GM18868 (cell line): ENCODE results near the gene USP46.
A peak's percentile ranks its signal among the peaks of the same experiment; 100 is the strongest.

ENCODE experiments used
- ATAC-seq: cut with Tn5 transposase; IDR thresholded peaks from one replicate; pipeline ENCODE4 v1.9.1; 2021; ENCODE audit warnings: mild to moderate bottlenecking, moderate library complexity; ENCODE audit not compliant: unreplicated experiment

Gene USP46, protein sequence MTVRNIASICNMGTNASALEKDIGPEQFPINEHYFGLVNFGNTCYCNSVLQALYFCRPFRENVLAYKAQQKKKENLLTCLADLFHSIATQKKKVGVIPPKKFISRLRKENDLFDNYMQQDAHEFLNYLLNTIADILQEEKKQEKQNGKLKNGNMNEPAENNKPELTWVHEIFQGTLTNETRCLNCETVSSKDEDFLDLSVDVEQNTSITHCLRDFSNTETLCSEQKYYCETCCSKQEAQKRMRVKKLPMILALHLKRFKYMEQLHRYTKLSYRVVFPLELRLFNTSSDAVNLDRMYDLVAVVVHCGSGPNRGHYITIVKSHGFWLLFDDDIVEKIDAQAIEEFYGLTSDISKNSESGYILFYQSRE

DNA sequence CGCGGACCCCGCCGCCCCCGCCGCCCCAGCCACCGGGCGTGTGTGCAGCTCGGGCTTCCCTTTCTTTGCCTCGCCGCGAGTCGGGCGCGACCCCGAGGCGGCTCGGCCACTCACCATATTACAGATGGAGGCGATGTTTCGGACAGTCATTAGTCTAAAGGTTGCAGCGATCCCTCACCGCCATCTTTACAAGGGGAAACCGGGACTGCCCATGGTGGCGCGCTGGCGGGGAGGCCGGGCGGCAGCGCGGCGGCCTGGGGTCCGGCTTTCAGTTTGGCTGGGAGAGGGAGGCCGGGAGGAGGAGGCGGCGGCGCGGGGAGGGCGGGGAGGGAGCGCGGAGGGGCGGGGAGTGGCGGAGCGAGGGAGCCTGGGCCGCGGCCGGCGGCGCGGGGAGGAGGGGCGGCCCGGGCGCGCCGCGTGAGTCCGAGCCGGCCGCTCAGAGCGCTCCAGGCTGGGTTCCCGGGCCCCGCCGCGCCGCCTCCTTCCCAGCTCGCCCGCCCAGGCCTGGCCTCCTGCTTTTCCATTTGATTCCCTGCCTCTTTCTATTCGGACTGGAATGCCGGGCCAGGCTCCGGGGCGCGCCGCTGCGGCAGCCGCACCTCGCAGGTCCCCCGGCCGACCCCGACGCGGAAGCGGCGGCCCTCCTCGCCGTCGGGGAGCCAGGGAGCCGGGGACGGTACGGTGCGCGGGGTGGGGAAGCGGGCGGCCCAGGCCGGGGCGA is at the start of gene USP46:
Gene USP46, minus strand, starts transcription at position 301 of the 721 bp plus-strand sequence. Its CDS starts 151 bp downstream, at position 150.
- peak; percentile 84 for ATAC-seq

- no peak for ATAC-seq
These were observed 45.6 kb upstream of the USP46 start for GRCh38 chr4:52704661-52705060.

DNA sequence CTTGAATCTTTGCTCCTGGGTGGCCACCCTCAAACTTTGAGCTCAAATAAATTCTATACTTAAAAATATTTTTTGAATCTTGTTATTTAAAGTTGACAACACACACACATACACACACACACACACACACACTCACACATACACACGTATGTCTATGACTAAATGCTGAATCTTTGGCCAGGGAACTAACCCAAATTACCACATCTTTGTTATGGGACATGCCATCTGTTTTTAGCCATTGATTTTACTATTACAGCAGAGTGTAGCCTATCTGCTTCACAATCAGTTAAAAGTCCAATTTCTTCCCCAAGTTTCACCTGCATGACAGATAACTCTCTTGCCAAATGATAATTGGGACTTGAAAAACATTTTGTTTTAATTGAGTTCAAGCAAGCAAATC is 45.0 kb upstream of the USP46 start:
- ATAC-seq, result no peak

GRCh38 chr4:52701207-52701606 is 42.1 kb upstream of the USP46 start:
- ATAC-seq, result peak; percentile 95

GRCh38 chr4:52694936-52695335 is 35.8 kb upstream of the USP46 start:
- no peak for ATAC-seq

DNA sequence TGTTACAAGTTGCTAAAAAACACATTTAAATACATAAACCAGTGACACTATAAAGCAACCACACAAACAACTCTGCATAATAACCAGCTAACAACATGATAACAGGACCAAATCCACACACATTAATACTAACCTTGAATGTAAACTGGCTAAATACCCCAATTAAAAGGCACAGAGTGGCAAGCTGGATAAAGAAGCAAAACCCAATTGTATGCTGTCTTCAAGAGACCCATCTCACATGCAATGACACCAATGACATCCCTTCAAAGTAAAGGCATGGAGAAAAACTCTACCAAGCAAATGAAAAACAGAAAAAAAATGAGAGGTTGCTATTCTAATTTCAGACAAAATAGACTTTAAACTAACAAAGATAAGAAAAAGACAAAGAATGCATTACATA is 34.4 kb upstream of the USP46 start:
- no peak for ATAC-seq

DNA sequence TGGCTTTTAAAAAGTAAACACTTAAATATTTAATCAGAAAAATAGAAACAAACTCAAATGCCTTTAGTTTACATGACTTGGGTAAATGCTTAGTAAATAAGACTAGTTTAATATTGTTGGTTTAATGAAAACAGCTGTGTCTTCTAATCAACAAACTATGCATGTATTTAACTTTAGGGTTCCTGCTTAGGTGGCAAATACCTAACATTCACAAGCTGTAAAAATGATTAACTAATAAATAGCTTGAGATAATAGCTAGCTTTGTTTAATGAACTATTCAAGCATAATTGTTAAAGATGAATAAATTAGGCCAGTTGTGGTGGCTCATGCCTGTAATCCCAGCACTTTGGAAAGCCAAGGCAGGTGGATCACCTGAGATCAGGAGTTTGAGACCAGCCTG is 30.0 kb upstream of the USP46 start:
- no peak for ATAC-seq

GRCh38 chr4:52687696-52688095 is 28.6 kb upstream of the USP46 start:
- no peak for ATAC-seq

GRCh38 chr4:52685316-52685715 is 26.2 kb upstream of the USP46 start:
- ATAC-seq, result no peak

- ATAC-seq, result no peak
These were observed 25.8 kb upstream of the USP46 start for GRCh38 chr4:52684896-52685295.

DNA sequence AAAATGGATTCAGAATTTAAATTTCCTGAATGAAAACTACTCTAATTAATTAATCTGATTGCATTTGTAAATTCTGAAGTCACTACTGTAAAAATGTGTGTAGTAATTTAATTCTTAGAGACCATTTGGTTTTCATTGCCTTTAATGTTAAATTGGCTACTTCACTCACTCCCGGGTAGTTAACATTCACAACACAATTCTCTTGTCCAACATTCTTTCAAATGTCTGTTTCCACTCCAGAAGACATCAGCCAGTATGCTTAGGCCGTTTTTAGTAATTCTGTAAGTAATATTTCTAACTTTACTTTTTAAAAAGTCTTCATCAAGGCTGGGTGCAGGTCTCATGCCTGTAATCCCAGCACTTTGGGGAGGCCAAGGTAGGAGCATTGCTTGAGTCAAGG is 21.3 kb upstream of the USP46 start:
- no peak for ATAC-seq

DNA sequence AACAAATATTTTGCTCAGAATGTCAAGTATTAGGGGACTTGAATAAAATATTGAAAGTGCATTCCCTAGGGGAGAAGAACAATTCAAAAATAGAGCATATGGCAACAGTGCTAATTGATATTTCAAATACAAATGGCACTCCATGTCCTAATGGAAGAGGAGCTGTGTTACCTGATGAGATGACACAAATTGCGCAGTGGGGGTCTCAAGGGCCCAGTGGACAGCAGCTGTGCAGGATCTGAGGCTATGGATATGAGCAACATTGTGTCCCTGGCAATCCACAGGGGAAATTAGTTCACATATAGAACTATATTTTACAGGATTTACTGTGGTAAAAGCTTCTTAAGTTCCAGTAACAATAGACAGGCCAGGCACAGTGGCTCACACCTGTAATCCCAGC is 17.4 kb upstream of the USP46 start:
- ATAC-seq, result no peak

DNA sequence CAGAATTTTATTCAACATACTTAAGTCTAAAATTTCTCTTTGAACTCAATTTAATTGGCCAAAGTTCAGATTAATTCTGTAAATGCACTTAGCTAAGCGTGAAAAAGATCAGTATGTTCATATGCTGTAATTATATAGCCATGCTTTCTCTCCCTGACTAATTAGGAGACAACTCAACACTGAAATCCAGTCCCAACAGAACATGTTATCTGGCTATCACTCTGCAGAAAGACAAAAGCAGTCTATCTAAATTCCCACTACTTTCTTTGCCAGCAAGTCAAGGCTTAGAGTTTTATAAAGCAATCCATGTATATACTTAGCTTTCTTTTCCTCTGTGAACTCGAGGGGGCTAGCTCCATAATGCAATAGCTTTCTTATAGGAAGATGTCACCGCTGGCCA is 16.0 kb upstream of the USP46 start:
- no peak for ATAC-seq

DNA sequence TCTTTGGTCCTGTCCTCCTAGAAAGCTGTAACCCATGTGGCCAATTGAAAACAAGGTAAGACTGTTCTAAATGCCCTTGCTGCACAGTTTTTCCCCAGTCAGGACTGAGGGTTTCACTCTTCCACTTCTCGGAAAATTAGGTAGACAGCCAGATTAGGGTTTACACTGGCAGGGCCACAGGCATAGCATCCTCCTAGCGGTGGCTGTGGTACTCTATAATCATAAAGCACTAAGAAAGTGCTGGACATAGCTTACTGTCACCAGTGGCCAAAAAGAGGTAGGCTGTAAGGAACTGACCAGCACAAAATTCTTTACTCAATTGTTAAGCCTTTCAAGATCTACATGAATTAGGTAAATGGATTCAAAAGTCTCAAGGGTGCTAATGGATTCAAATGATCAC is 11.6 kb upstream of the USP46 start:
- no peak for ATAC-seq

- ATAC-seq, result no peak
These were observed 11.0 kb upstream of the USP46 start for GRCh38 chr4:52670121-52670520.

- ATAC-seq, result peak; percentile 77
These were observed 6.5 kb upstream of the USP46 start for GRCh38 chr4:52665592-52665991.

- ATAC-seq, result no peak
These were observed 5.4 kb upstream of the USP46 start for GRCh38 chr4:52664479-52664878.

DNA sequence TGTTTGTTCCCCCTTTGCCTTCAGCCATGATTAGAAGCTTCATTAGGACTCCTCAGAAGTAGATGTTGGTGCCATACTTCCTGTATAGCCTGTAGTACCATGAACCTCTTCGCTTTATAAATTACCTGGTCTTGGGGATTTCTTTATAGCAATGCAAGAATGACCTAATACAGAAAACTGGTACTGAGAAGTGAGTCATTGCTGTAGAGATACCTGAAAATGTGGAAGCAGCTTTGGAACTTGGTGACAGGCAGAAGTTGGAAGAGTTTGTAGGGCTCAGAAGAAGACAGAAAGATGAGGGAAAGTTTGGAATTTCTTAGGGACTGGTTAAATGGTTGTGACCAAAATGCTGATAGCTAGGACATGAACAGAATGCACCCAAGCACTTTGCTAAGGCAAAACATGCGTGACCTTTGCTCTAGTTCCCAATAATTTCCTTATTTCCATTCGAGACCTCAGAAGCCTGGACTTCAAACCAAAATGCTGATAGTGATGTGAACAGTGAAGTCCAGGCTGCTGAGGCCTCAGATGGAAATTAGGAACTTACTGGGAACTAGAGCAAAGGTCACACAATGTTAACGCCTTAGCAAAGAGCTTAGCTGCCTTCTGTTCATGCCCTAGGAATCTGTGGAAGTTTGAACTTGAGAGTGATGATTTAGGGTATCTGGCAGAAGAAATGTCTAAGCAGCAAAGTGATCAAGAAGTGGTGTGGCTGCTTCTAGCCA is 3.0 kb upstream of the USP46 start:
- peak; percentile 25 for ATAC-seq

- no peak for ATAC-seq
These were observed 1.5 kb upstream of the USP46 start for GRCh38 chr4:52660643-52661042.

- ATAC-seq, result peak; percentile 20
These were observed 691 bp upstream of the USP46 start for GRCh38 chr4:52659722-52660261.

GRCh38 chr4:52658641-52659000 is 480 bp downstream of the USP46 start:
- ATAC-seq, result peak; percentile 16
